ENCODE data around the gene GGTLC3.
"Not testable (repeated sequence)": the region's sequence is repeated elsewhere in the genome, so short reads cannot be mapped to it uniquely, and the experiment has no call there.

- not testable (repeated sequence) for TF ChIP-seq CTCF (conservative IDR thresholded peaks at IDR 0.05; ENCODE audit: low read depth, low read length); POLR2A (IDR thresholded peaks at IDR 0.05; ENCODE audit: low read depth, low read length); RAD21 (IDR thresholded peaks at IDR 0.05; ENCODE audit: low read length); BHLHE40 (IDR thresholded peaks at IDR 0.05; ENCODE audit: low read depth, low read length); MXI1 (IDR thresholded peaks at IDR 0.05; ENCODE audit: borderline replicate concordance, low read depth, low read length); RFX5 (IDR thresholded peaks at IDR 0.05; ENCODE audit: low read depth, low read length); MAFK (IDR thresholded peaks at IDR 0.05; ENCODE audit: low read depth, low read length); CHD1 (IDR thresholded peaks at IDR 0.05; ENCODE audit: low read depth, low read length); MAZ (IDR thresholded peaks at IDR 0.05; ENCODE audit: borderline replicate concordance, low read depth, low read length); SMC3 (IDR thresholded peaks at IDR 0.05; ENCODE audit: low read depth, low read length)
- TF ChIP-seq, protein P1, sequence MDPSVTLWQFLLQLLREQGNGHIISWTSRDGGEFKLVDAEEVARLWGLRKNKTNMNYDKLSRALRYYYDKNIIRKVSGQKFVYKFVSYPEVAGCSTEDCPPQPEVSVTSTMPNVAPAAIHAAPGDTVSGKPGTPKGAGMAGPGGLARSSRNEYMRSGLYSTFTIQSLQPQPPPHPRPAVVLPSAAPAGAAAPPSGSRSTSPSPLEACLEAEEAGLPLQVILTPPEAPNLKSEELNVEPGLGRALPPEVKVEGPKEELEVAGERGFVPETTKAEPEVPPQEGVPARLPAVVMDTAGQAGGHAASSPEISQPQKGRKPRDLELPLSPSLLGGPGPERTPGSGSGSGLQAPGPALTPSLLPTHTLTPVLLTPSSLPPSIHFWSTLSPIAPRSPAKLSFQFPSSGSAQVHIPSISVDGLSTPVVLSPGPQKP (IDR thresholded peaks at IDR 0.05; ENCODE audit: borderline replicate concordance, low read depth, low read length), result not testable (repeated sequence)
- TF ChIP-seq, protein P2, sequence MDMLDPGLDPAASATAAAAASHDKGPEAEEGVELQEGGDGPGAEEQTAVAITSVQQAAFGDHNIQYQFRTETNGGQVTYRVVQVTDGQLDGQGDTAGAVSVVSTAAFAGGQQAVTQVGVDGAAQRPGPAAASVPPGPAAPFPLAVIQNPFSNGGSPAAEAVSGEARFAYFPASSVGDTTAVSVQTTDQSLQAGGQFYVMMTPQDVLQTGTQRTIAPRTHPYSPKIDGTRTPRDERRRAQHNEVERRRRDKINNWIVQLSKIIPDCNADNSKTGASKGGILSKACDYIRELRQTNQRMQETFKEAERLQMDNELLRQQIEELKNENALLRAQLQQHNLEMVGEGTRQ (IDR thresholded peaks at IDR 0.05; ENCODE audit: low read depth, low read length), result not testable (repeated sequence)
Observed at GRCh38 chr22:18523328-18523727, 5.4 kb upstream of the GGTLC3 start.
